H1 (cell line): ENCODE measurements around the gene C8B. TPM values are rescaled to one million over a fixed set of nuclear protein-coding genes. Genes with fewer than 3 reads are reported as not detected.

ENCODE experiments used
- CTCF ChIA-PET: fragments of 300-600 bp; sonication (Branson Sonifier 250); formaldehyde crosslinking; loops from one replicate; lab custom pipeline; 2021; ENCODE audit not compliant: partially characterized antibody; lab: Charles Lee
- POLR2A ChIA-PET: fragments of 300-600 bp; sonication (Branson Sonifier 250); formaldehyde crosslinking; loops from one replicate; lab custom pipeline; 2021; ENCODE audit warnings: inconsistent platforms; ENCODE audit not compliant: partially characterized antibody; lab: Charles Lee
- DNase-seq, 2 experiments: peaks; one replicate each; pipeline versions ENCODE4 v3.0.0 to v3.0.0-alpha.2; 2010 to 2022; ENCODE audit warnings: low spot score in 2 of 2, low read depth in 1 of 2, mixed read lengths in 1 of 2
- FAIRE-seq: peaks from 2 replicates; lab custom pipeline; 2011; peaks lifted over from hg19 to GRCh38; lab: Jason Lieb, UNC
- H2AFZ ChIP-seq: 2 replicates; pipeline ENCODE4 v1.8.1; 2012; ENCODE audit warnings: low read length, inconsistent platforms
- H2AK5ac ChIP-seq: 2 replicates; pipeline ENCODE4 v1.6.1; 2013; ENCODE audit warnings: low read depth, low read length
- H2BK120ac ChIP-seq: replicated peaks from 2 replicates; pipeline ENCODE3; 2013; ENCODE audit warnings: low read depth, low read length, inconsistent platforms
- H2BK12ac ChIP-seq: 2 replicates; pipeline ENCODE4 v1.6.1; 2013; ENCODE audit warnings: low read depth, low read length
- H2BK15ac ChIP-seq: 2 replicates; pipeline ENCODE4 v1.6.1; 2013; ENCODE audit warnings: low read length
- H2BK20ac ChIP-seq: 2 replicates; pipeline ENCODE4 v1.6.1; 2013; ENCODE audit warnings: low read length
- H2BK5ac ChIP-seq: 2 replicates; pipeline ENCODE4 v1.6.1; 2013; ENCODE audit warnings: low read depth, low read length
- H3K14ac ChIP-seq: 2 replicates; pipeline ENCODE4 v1.6.1; 2013; ENCODE audit warnings: inconsistent platforms; ENCODE audit not compliant: insufficient read length
- H3K18ac ChIP-seq: 2 replicates; pipeline ENCODE4 v1.6.1; 2013; ENCODE audit warnings: low read length; ENCODE audit errors: extremely low read depth
- H3K23ac ChIP-seq: 2 replicates; pipeline ENCODE4 v1.6.1; 2013; ENCODE audit warnings: inconsistent platforms; ENCODE audit not compliant: insufficient read length
- H3K23me2 ChIP-seq: 2 replicates; pipeline ENCODE4 v1.6.1; 2013; ENCODE audit warnings: low read depth, low read length
- H3K27ac ChIP-seq: 2 replicates; pipeline ENCODE4 v1.6.1; 2011; ENCODE audit warnings: low read depth, low read length, inconsistent platforms
- H3K27me3 ChIP-seq, 4 experiments: replicated peaks in 1 of 4; 1 replicate in 1 of 4; 2 replicates in 3 of 4; pipeline versions ENCODE4 v1.6.1 to v1.8.1; 2011 to 2013; ENCODE audit warnings: low read length in 3 of 4, mild to moderate bottlenecking in 3 of 4, inconsistent platforms in 2 of 4, mixed read lengths in 2 of 4, moderate library complexity in 1 of 4; ENCODE audit not compliant: control insufficient read depth in 3 of 4, insufficient read depth in 3 of 4; ENCODE audit errors: extremely low read depth in 1 of 4
- H3K36me3 ChIP-seq, 4 experiments: 2 replicates each; pipeline versions ENCODE4 v1.6.1 to v1.8.1; 2011 to 2013; ENCODE audit warnings: mild to moderate bottlenecking in 4 of 4, low read length in 3 of 4, moderate library complexity in 2 of 4, control low read depth in 1 of 4, inconsistent platforms in 1 of 4; ENCODE audit not compliant: insufficient read depth in 4 of 4, control insufficient read depth in 2 of 4
- H3K4ac ChIP-seq: replicated peaks from 2 replicates; pipeline ENCODE3; 2013; ENCODE audit warnings: low read length, low read depth, mixed read lengths, inconsistent platforms; ENCODE audit not compliant: insufficient read length
- H3K4me1 ChIP-seq, 4 experiments: replicated peaks in 1 of 4; 1 replicate in 1 of 4; 2 replicates in 3 of 4; pipeline versions ENCODE4 v1.6.1 to v1.8.1; 2011 to 2013; ENCODE audit warnings: low read length in 3 of 4, inconsistent platforms in 2 of 4, mixed read lengths in 1 of 4; ENCODE audit not compliant: insufficient read depth in 4 of 4, control insufficient read depth in 3 of 4
- H3K4me2 ChIP-seq, 2 experiments: 2 replicates each; pipeline versions ENCODE4 v1.6.1 to v1.8.1; 2011 to 2013; ENCODE audit warnings: low read depth in 2 of 2, low read length in 2 of 2, control low read depth in 1 of 2, inconsistent platforms in 1 of 2, mild to moderate bottlenecking in 1 of 2; ENCODE audit not compliant: insufficient read depth in 1 of 2
- H3K4me3 ChIP-seq, 4 experiments: fragments of 200-600, 300-600 bp in 1 of 4; sonication (generic), shearing (Covaris generic), sonication (Bioruptor Twin) in 1 of 4; 2 replicates each; pipeline versions ENCODE4 v1.5.1 to v1.8.1; 2011 to 2016; ENCODE audit warnings: low read length in 4 of 4, low read depth in 3 of 4, control low read depth in 2 of 4, inconsistent platforms in 2 of 4, mild to moderate bottlenecking in 2 of 4, mixed read lengths in 1 of 4, moderate library complexity in 1 of 4; ENCODE audit not compliant: insufficient read depth in 2 of 4; ENCODE audit errors: extremely low read depth in 1 of 4
- H3K56ac ChIP-seq: replicated peaks from 2 replicates; pipeline ENCODE3; 2013; ENCODE audit warnings: low read depth, mild to moderate bottlenecking, mixed read lengths, low read length, inconsistent platforms; ENCODE audit not compliant: insufficient read length
- H3K79me1 ChIP-seq: 2 replicates; pipeline ENCODE4 v1.6.1; 2013; ENCODE audit warnings: low read depth, low read length, control low read depth
- H3K79me2 ChIP-seq, 2 experiments: 2 replicates each; pipeline versions ENCODE4 v1.6.1 to v1.8.1; 2012 to 2013; ENCODE audit warnings: low read length in 2 of 2, mild to moderate bottlenecking in 2 of 2, inconsistent platforms in 1 of 2; ENCODE audit not compliant: insufficient read depth in 2 of 2, control insufficient read depth in 1 of 2
- H3K9ac ChIP-seq, 4 experiments: replicated peaks in 1 of 4; 1 replicate in 1 of 4; 2 replicates in 3 of 4; pipeline versions ENCODE4 v1.6.1 to v1.8.1; 2011 to 2013; ENCODE audit warnings: low read depth in 3 of 4, low read length in 3 of 4, control low read depth in 2 of 4, mild to moderate bottlenecking in 2 of 4, moderate library complexity in 2 of 4, inconsistent platforms in 1 of 4; ENCODE audit errors: extremely low read depth in 1 of 4
- H3K9me3 ChIP-seq, 2 experiments: 2 replicates each; pipeline versions ENCODE4 v1.6.1 to v1.8.1; 2012 to 2013; ENCODE audit warnings: mild to moderate bottlenecking in 2 of 2, moderate library complexity in 2 of 2, control low read depth in 1 of 2, inconsistent platforms in 1 of 2, low read depth in 1 of 2, low read length in 1 of 2, mixed read lengths in 1 of 2; ENCODE audit not compliant: insufficient read depth in 2 of 2
- H4K20me1 ChIP-seq, 2 experiments: replicated peaks in 1 of 2; 2 replicates each; pipeline versions ENCODE3 to v1.8.1; 2011 to 2013; ENCODE audit warnings: inconsistent platforms in 2 of 2, low read length in 2 of 2, mild to moderate bottlenecking in 1 of 2; ENCODE audit not compliant: insufficient read depth in 2 of 2, control insufficient read depth in 1 of 2
- H4K5ac ChIP-seq: 2 replicates; pipeline ENCODE4 v1.6.1; 2013; ENCODE audit warnings: low read length, low read depth, mixed read lengths, inconsistent platforms; ENCODE audit not compliant: insufficient read length
- H4K8ac ChIP-seq: 2 replicates; pipeline ENCODE4 v1.8.0; 2013; ENCODE audit warnings: mild to moderate bottlenecking, moderate library complexity, low read length, inconsistent platforms; ENCODE audit not compliant: insufficient read depth; ENCODE audit errors: extremely low read depth
- H4K91ac ChIP-seq: replicated peaks from 2 replicates; pipeline ENCODE3; 2013; ENCODE audit warnings: low read length, mixed read lengths, inconsistent platforms; ENCODE audit not compliant: insufficient read length
- HDAC6 ChIP-seq: IDR thresholded peaks from one replicate; pipeline ENCODE4 v1.7.1; 2012; ENCODE audit warnings: low read depth, mild to moderate bottlenecking, inconsistent platforms, low read length, moderate library complexity
- NANOG ChIP-seq: IDR thresholded peaks from 2 replicates; pipeline ENCODE4 v1.6.1; 2011; ENCODE audit warnings: low read length, low read depth, mild to moderate bottlenecking, inconsistent platforms; ENCODE audit not compliant: insufficient read depth, poor library complexity, severe bottlenecking
- RAD21 ChIP-seq, 2 experiments: IDR thresholded peaks in 1 of 2; conservative IDR thresholded peaks in 1 of 2; 2 replicates each; pipeline ENCODE4 v1.6.1; 2011; ENCODE audit warnings: low read depth in 2 of 2, low read length in 2 of 2, improper control_type of control experiment in 1 of 2, inconsistent platforms in 1 of 2, mild to moderate bottlenecking in 1 of 2, moderate library complexity in 1 of 2
- RBBP5 ChIP-seq: IDR thresholded peaks from 2 replicates; pipeline ENCODE4 v1.7.1; 2012; ENCODE audit warnings: low read depth, mild to moderate bottlenecking, inconsistent platforms, low read length, moderate library complexity, borderline replicate concordance
- SP2 ChIP-seq: IDR thresholded peaks from 2 replicates; pipeline ENCODE4 v1.6.1; 2012; ENCODE audit warnings: mild to moderate bottlenecking, low read length, inconsistent platforms
- TAF1 ChIP-seq: IDR thresholded peaks from 2 replicates; pipeline ENCODE4 v1.6.1; 2011; ENCODE audit warnings: mild to moderate bottlenecking, low read depth, low read length
- WGBS, 2 experiments: shearing (Covaris generic) in 1 of 2; methylation state at CpG; one replicate each; pipeline versions ENCODE4 v1.1.6 to v1.1.7; 2013 to 2015; ENCODE audit warnings: low lambda C conversion rate in 2 of 2, mixed read lengths in 2 of 2, inconsistent platforms in 1 of 2, low coverage in 1 of 2, missing lambda C conversion rate in 1 of 2; ENCODE audit not compliant: insufficient replicate concordance in 2 of 2, insufficient coverage in 1 of 2, insufficient read length in 1 of 2; ENCODE audit errors: extremely low coverage in 1 of 2, missing lambda C conversion rate in 1 of 2; 5-methylcytosine and 5-hydroxymethylcytosine counted together
- long read RNA-seq, 2 experiments: library from RNA in 1 of 2; library from capped mRNA in 1 of 2; stranded (forward); transcript quantifications; one replicate each; pipeline ENCODE4 v2.0.0, GENCODE V29; 2021; ENCODE audit warnings: inconsistent platforms in 1 of 2
- polyA minus RNA-seq, 3 experiments: library from RNA; depleted of rRNA, polyadenylated mRNA; stranded (reverse); fragments of >200 nt; gene quantifications; 1 replicate in 2 of 3; 2 replicates in 1 of 3; pipeline ENCODE4 v1.2.3, GENCODE V29; 2011
- polyA plus RNA-seq, 7 experiments: library from polyadenylated mRNA; depleted of rRNA in 3 of 7; stranded (reverse) in 5 of 7; unstranded in 2 of 7; fragments of >200 nt in 5 of 7; fragments of 200-250 nt in 2 of 7; gene quantifications; 1 replicate in 5 of 7; 2 replicates in 1 of 7; 4 replicates in 1 of 7; pipeline versions ENCODE4 v1.2.1 to v1.2.3, GENCODE V29; 2011 to 2013; ENCODE audit warnings: missing spikeins in 2 of 7, mixed read lengths in 2 of 7
- total RNA-seq: library from RNA; stranded (reverse); fragmentation: NEBNext Ultra II Directional; extraction: Animal tissue kit (Norgen Biotek cat#: 25700); gene quantifications from 2 replicates; pipeline ENCODE4 v1.2.1, GENCODE V29; 2021

Gene C8B
- total RNA-seq (not detected in 2 replicates), polyA plus RNA-seq (2011; rRNA removed) (not detected in 2 replicates), polyA minus RNA-seq (2011; rRNA and poly(A)+ RNA removed) (not detected in 2 replicates)
- not detected for polyA plus RNA-seq (2011; cell fraction: cytosol; rRNA removed)
- polyA plus RNA-seq (2011; cell fraction: nucleus; rRNA removed): not detected
- polyA plus RNA-seq (2012, experiment 1 of 2): not detected in 4 replicates
- polyA plus RNA-seq (2012, experiment 2 of 2): not detected
- not detected for polyA plus RNA-seq (2013, experiment 1 of 2)
- polyA plus RNA-seq (2013, experiment 2 of 2): not detected
- not detected for polyA minus RNA-seq (2011; cell fraction: cytosol; rRNA and poly(A)+ RNA removed)
- polyA minus RNA-seq (2011; cell fraction: nucleus; rRNA and poly(A)+ RNA removed): not detected
- long read RNA-seq, experiment 1: 0 reads
- long read RNA-seq, experiment 2: 0 reads

DNA sequence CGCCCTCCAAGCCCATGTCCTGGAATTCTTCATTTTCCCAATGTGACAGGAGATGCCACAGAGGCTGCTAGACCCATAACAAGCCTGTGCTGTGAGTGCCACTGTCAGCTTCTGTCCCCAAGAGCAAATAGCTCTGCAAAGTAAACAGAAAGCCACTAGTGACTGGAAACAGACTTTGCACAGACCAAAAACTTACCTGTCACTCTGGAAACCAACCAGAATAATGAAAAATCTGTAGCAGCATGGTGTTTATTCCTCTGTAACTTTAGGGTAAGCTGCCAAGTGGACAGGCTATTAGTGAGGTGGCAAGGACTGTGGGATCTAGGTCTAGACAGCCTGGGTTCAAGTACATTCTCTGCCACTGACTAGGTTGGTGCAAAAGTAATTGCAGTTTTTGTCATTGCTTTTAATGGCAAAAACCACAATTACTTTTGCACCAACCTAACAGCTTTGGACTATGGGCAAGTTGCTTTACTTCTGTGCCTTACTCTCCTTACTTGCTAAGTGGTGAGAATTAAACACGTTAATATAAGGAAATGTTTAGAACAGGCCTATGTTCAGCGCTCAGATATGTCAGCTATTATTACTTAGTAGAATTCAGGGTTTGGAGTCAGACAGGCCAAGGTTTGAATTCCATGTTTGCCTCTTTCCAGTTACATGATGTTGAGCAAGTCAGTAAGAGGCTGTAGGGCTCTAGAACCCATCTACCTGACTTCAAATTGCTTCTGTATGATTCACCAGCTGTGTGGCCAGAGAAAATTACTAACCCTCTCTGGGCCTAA lies at the start of gene C8B:
TSS of gene C8B (minus strand) at position 100 of the 782 bp plus-strand sequence. CDS start at position 33, 67 bp downstream.
- H3K4me3 ChIP-seq: no peak within 1 kb of the TSS
- H2BK5ac ChIP-seq: no peak within 1 kb of the TSS
- no peak within 1 kb of the TSS for H2BK15ac ChIP-seq
- H3K27me3 ChIP-seq: no peaks in the 10 kb centered on the region
- no peaks in the 10 kb centered on the region for H3K79me1 ChIP-seq
- H3K9ac ChIP-seq: no peak within 1 kb of the TSS
- no peak within 1 kb of the TSS for H3K56ac ChIP-seq
- no peaks in the 10 kb centered on the region for H3K79me2 ChIP-seq
- no peak within 1 kb of the TSS for H2BK120ac ChIP-seq
- H2AK5ac ChIP-seq: no peak within 1 kb of the TSS
- no peak within 1 kb of the TSS; the same call in 1 of the 2 replicates for H4K8ac ChIP-seq
- no peaks in the 10 kb centered on the region for H3K9me3 ChIP-seq
- H3K4ac ChIP-seq: no peak within 1 kb of the TSS
- H3K36me3 ChIP-seq: no peaks in the 10 kb centered on the region
- no peaks in the 10 kb centered on the region for H3K23me2 ChIP-seq
- H2BK12ac ChIP-seq: no peak within 1 kb of the TSS
- no peak within 1 kb of the TSS for H4K5ac ChIP-seq
- no peak within 1 kb of the TSS for H2AFZ ChIP-seq
- no peak within 1 kb of the TSS for H3K4me2 ChIP-seq
- H2BK20ac ChIP-seq: no peak within 1 kb of the TSS
- DNase-seq: no peak
- H3K27ac ChIP-seq: no peak within 1 kb of the TSS
- CTCF ChIA-PET: interaction anchor here (0.6 to 13.5 kb wide), 11 partner anchors 10 to 212 kb away, joined by 3 to 193 read pairs (median 3); no protein-coding TSS in a partner anchor
- H3K18ac ChIP-seq: no peak within 1 kb of the TSS
- no peaks in the 10 kb centered on the region for H3K4me1 ChIP-seq
- WGBS, 2 experiments: 90% methylated on average over 3 of the region's 3 CpGs; no CpG with 5 or more reads in 1 of the 2 experiments
- no peaks in the 10 kb centered on the region for H4K20me1 ChIP-seq
- no peak within 1 kb of the TSS for H4K91ac ChIP-seq
- H3K14ac ChIP-seq: no peak within 1 kb of the TSS
- no peak for FAIRE-seq
- TF ChIP-seq TAF1 (no peak), SP2 (no peak), NANOG (no peak), RAD21 (IDR thresholded peaks at IDR 0.05 in 1 of 2, conservative IDR thresholded peaks at IDR 0.05 in 1 of 2; ENCODE audit: low read depth in 2 of 2, low read length in 2 of 2) (no peak), HDAC6 (no peak), RBBP5 (no peak)
- TF ChIP-seq, all 59 proteins: peak for 0
- H3K23ac ChIP-seq: no peak within 1 kb of the TSS
- POLR2A ChIA-PET: no interaction called here
